OCI-LY3 (cell line): Measurements from ENCODE around the gene WDPCP.

Source experiments
- H2AFZ ChIP-seq: fragments of 200-600, 300-600 bp; shearing (Covaris generic); 2 replicates; pipeline ENCODE4 v1.6.0; 2014; ENCODE audit warnings: antibody characterized with exemption, low read depth, low read length
- H3K27ac ChIP-seq: fragments of 200-600, 300-600 bp; sonication (generic); 2 replicates; pipeline ENCODE4 v1.5.1; 2014; ENCODE audit warnings: mild to moderate bottlenecking, low read length, moderate library complexity, mixed read lengths
- H3K27me3 ChIP-seq: fragments of 200-600, 300-600 bp; sonication (generic); 2 replicates; pipeline ENCODE4 v1.6.1; 2014; ENCODE audit warnings: low read depth, low read length, mixed read lengths
- H3K36me3 ChIP-seq: fragments of 200-600, 300-600 bp; sonication (generic); replicated peaks from 2 replicates; pipeline ENCODE3; 2014; ENCODE audit warnings: low read depth, low read length, mixed read lengths
- H3K4me1 ChIP-seq: fragments of 300-600, 200-600 bp; sonication (generic); 2 replicates; pipeline ENCODE4 v1.6.1; 2014; ENCODE audit warnings: low read length, mixed read lengths
- H3K4me2 ChIP-seq: fragments of 200-600, 300-600 bp; sonication (generic); 2 replicates; pipeline ENCODE4 v1.6.1; 2014; ENCODE audit warnings: low read length, mixed read lengths
- H3K4me3 ChIP-seq: fragments of 300-600, 200-600 bp; sonication (generic); 2 replicates; pipeline ENCODE4 v1.5.1; 2014; ENCODE audit warnings: antibody characterized with exemption, mild to moderate bottlenecking, low read length, moderate library complexity
- H3K79me2 ChIP-seq: fragments of 300-600, 200-600 bp; shearing (Covaris generic); 2 replicates; pipeline ENCODE4 v1.6.1; 2014; ENCODE audit warnings: mild to moderate bottlenecking, low read length, mixed read lengths
- H3K9ac ChIP-seq: fragments of 300-600, 200-600 bp; shearing (Covaris generic); 2 replicates; pipeline ENCODE4 v1.6.0; 2014; ENCODE audit warnings: mild to moderate bottlenecking, low read length, moderate library complexity
- H3K9me3 ChIP-seq: fragments of 200-600, 300-600 bp; shearing (Covaris generic); 2 replicates; pipeline ENCODE4 v1.6.1; 2014; ENCODE audit warnings: low read length, mixed read lengths; ENCODE audit not compliant: insufficient read depth
- H4K20me1 ChIP-seq: fragments of 200-600, 300-600 bp; sonication (generic); 2 replicates; pipeline ENCODE4 v1.6.1; 2016; ENCODE audit warnings: low read length, mixed read lengths; ENCODE audit not compliant: insufficient read depth
- CTCF ChIP-seq: fragments of 200-600, 300-600 bp; sonication (generic); IDR thresholded peaks from 2 replicates; pipeline ENCODE4 v1.5.1; 2014; ENCODE audit warnings: antibody characterized with exemption, low read length, low read depth
- EZH2phosphoT487 ChIP-seq: fragments of 200-600 bp; shearing (Covaris generic); IDR thresholded peaks from 2 replicates; pipeline ENCODE4 v1.6.1; 2018; ENCODE audit warnings: antibody characterized with exemption, mixed run types, low read depth

WDPCP gene

DNA sequence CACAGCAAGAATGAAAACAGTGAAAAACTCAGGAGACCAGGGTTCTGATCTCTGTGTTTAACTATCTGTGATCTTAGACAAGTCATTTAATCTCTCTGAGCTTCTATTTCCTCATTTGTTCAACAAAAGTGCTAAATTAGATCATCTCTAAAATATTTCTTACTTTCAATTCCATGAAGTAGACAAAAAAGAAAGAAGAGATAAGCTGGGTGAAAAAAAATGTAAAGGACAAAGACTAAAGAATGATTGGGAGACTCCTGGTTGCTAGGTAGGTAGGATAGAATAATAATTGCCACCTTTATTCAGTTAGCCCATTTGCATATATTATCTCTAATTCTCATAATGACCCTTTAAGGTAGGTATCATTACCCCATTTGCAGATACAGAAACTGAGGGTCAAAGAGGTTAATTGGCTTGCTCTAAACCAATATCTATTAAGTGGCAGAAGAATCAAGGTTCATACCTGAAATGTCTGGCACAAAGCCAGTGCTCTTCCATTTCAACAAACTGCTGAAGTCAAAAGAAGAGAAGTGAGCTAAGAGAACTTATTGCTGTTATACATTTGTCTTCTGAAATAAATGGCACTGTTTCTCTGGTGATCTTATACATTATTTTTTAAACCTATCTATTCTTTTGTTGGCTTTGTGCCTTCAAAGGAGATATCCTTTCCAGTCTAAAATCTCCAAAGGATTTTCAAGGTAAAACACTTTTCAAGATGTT, 395.9 kb downstream of the WDPCP start:
- peaks cover 9% of the 10 kb centered on the region for H3K4me1 ChIP-seq

GRCh38 chr2:63189026-63189425, 399.3 kb downstream of the WDPCP start:
- peaks cover 7% of the 10 kb centered on the region; the same call in 1 of the 2 replicates for H3K9me3 ChIP-seq
- H3K79me2 ChIP-seq, result no peaks in the 10 kb centered on the region
- H3K4me3 ChIP-seq, result peak overlapping the region; percentile 72
- H3K36me3 ChIP-seq, result no peaks in the 10 kb centered on the region
- H2AFZ ChIP-seq, result peak overlapping the region; percentile 93
- peak overlapping the region; percentile 47 for H3K9ac ChIP-seq
- H3K27ac ChIP-seq, result no peak overlapping the region
- peaks cover 9% of the 10 kb centered on the region for H3K4me1 ChIP-seq
- H3K4me2 ChIP-seq, result peak overlapping the region; percentile 74
- no peaks in the 10 kb centered on the region for H3K27me3 ChIP-seq
- H4K20me1 ChIP-seq, result no peaks in the 10 kb centered on the region
- no peak for TF ChIP-seq EZH2phosphoT487
- TF ChIP-seq CTCF, result peak; percentile 92

More for the DNA sequence above, 395.9 kb downstream of the WDPCP start:
- H4K20me1 ChIP-seq, result no peaks in the 10 kb centered on the region
- H3K9me3 ChIP-seq, result peaks cover 7% of the 10 kb centered on the region; the same call in 1 of the 2 replicates
- no peak overlapping the region for H3K4me3 ChIP-seq
- no peaks in the 10 kb centered on the region for H3K36me3 ChIP-seq
- H3K27me3 ChIP-seq, result no peaks in the 10 kb centered on the region
- H3K79me2 ChIP-seq, result no peaks in the 10 kb centered on the region
- no peak for TF ChIP-seq CTCF
- TF ChIP-seq EZH2phosphoT487, result no peak
- no peak overlapping the region for H3K27ac ChIP-seq
- no peak overlapping the region for H3K9ac ChIP-seq
- H2AFZ ChIP-seq, result no peak overlapping the region
- no peak overlapping the region for H3K4me2 ChIP-seq

GRCh38 chr2:63186331-63186730, 401.9 kb downstream of the WDPCP start:
- TF ChIP-seq EZH2phosphoT487 (no peak), CTCF (no peak)
- no peak overlapping the region for H3K4me3 ChIP-seq
- no peak overlapping the region for H3K9ac ChIP-seq
- no peaks in the 10 kb centered on the region for H3K27me3 ChIP-seq
- H3K4me2 ChIP-seq, result no peak overlapping the region
- H4K20me1 ChIP-seq, result no peaks in the 10 kb centered on the region
- H3K9me3 ChIP-seq, result peaks cover 7% of the 10 kb centered on the region; the same call in 1 of the 2 replicates
- no peaks in the 10 kb centered on the region for H3K79me2 ChIP-seq
- H3K36me3 ChIP-seq, result no peaks in the 10 kb centered on the region
- no peak overlapping the region for H3K27ac ChIP-seq
- peaks cover 3% of the 10 kb centered on the region for H3K4me1 ChIP-seq
- no peak overlapping the region for H2AFZ ChIP-seq

DNA sequence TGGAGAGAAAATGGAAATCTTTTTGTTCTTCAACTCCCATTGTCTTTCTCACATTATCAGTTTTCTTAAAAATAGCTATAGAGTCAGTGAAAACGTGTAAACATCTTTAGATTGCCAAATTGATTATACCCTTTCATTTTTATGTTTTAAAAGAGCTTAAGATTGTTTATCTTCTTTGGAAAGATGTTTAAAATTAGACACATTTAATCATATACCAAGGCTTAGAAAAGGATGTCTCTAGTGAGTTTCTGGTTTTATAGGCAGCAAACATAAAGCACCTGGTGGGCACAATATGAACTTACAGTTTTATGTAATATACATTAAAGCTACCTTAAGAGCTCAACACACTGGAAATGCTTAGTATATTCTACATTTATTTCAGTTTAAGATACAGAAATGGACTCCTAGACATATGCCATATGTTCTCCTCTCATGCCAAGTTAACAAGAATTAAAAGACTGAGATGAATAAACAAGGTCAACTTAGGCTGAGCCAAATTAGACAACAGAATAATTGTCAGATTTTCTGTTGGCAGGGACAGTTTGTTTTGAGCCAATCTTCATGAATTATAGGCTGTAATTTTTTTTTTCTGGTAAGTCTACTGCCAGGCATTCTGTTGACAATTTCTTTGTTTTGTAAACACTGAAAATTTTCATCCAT, 425.0 kb downstream of the WDPCP start:
- H3K9me3 ChIP-seq, result no peaks in the 10 kb centered on the region
- no peak overlapping the region for H3K4me2 ChIP-seq
- H3K27ac ChIP-seq, result no peak overlapping the region
- H4K20me1 ChIP-seq, result no peaks in the 10 kb centered on the region
- H3K4me1 ChIP-seq, result no peaks in the 10 kb centered on the region
- no peak overlapping the region for H2AFZ ChIP-seq
- H3K4me3 ChIP-seq, result no peak overlapping the region
- H3K9ac ChIP-seq, result no peak overlapping the region
- H3K36me3 ChIP-seq, result no peaks in the 10 kb centered on the region
- no peak for TF ChIP-seq EZH2phosphoT487
- TF ChIP-seq CTCF, result no peak
- no peaks in the 10 kb centered on the region for H3K27me3 ChIP-seq
- H3K79me2 ChIP-seq, result no peaks in the 10 kb centered on the region
